Panc1 (cell line): Measurements from ENCODE around the gene GMDS.

Experiments used
- POLR2AphosphoS5 ChIP-seq: IDR thresholded peaks from 2 replicates; pipeline ENCODE4 v1.6.1; 2012; ENCODE audit warnings: mild to moderate bottlenecking, low read depth, low read length, moderate library complexity
- REST ChIP-seq, 2 experiments: IDR thresholded peaks; 2 replicates each; pipeline ENCODE4 v1.6.1; 2011 to 2012; ENCODE audit warnings: low read depth in 2 of 2, control low read depth in 1 of 2, low read length in 1 of 2, mild to moderate bottlenecking in 1 of 2, moderate library complexity in 1 of 2; ENCODE audit not compliant: insufficient read depth in 1 of 2
- TCF7L2 ChIP-seq: IDR thresholded peaks from 2 replicates; pipeline ENCODE4 v1.6.1; 2011; ENCODE audit warnings: mild to moderate bottlenecking, low read depth, low read length, inconsistent platforms
- TF ChIP-seq, protein P1 (sequence below): fragments of 450-650 bp; IDR thresholded peaks from 2 replicates; pipeline ENCODE4 v1.5.1; 2017; ENCODE audit warnings: mild to moderate bottlenecking

DNA sequence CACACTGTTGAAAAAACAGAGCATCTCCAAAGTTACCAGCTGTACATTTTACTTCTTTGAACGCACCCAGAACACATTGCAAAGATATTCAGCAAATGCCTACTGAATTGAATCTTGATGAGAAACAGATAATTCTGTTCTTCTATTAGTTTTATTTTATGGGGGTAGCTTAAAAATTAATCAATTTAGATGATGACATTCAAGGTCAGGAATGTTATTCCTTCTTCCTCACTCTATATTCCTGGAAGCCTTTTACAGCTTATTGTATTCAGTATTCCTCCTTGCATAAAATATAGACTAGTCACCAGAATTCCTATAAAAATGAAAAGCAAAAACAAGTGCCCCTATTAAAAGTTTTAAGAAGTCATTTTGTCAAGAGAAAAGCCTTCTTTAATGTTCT, 21.4 kb upstream of the GMDS start:
- no peak for TF ChIP-seq TCF7L2
- TF ChIP-seq, protein P1, sequence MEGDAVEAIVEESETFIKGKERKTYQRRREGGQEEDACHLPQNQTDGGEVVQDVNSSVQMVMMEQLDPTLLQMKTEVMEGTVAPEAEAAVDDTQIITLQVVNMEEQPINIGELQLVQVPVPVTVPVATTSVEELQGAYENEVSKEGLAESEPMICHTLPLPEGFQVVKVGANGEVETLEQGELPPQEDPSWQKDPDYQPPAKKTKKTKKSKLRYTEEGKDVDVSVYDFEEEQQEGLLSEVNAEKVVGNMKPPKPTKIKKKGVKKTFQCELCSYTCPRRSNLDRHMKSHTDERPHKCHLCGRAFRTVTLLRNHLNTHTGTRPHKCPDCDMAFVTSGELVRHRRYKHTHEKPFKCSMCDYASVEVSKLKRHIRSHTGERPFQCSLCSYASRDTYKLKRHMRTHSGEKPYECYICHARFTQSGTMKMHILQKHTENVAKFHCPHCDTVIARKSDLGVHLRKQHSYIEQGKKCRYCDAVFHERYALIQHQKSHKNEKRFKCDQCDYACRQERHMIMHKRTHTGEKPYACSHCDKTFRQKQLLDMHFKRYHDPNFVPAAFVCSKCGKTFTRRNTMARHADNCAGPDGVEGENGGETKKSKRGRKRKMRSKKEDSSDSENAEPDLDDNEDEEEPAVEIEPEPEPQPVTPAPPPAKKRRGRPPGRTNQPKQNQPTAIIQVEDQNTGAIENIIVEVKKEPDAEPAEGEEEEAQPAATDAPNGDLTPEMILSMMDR = no peak
- TF ChIP-seq REST (IDR thresholded peaks at IDR 0.05; ENCODE audit: insufficient read depth in 1 of 2, low read depth in 2 of 2, low read length in 1 of 2) = no peak
- no peak for TF ChIP-seq POLR2AphosphoS5
